HuH-7 (cell line): ENCODE results near the gene SIX5.
"Not testable (repeated sequence)": the region's sequence is repeated elsewhere in the genome, so short reads cannot be mapped to it uniquely, and the experiment has no call there.

Experiments used
- DNase-seq: peaks from one replicate; pipeline ENCODE4 v3.0.0; 2011; ENCODE audit warnings: low spot score

Gene SIX5

DNA sequence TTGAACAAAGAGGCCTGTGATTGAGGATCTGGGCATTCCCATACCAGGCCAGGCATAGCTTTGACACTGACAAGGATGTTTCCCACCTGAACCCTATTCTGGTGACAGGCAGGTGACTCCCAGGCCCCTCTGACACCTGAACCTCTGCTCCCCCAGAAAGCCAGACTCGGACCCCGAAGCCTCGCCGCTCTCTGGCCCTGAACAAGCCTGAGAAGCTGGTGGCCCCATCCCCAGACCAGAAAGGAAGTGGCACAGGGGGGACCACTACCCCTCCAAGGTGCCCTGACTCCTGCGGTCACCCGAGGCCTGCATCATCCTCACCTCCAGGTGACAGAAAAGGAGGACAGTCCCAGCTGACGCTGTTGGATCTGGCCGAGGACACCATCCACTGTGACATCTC is 14.7 kb downstream of the SIX5 start:
- DNase-seq, result no peak

DNA sequence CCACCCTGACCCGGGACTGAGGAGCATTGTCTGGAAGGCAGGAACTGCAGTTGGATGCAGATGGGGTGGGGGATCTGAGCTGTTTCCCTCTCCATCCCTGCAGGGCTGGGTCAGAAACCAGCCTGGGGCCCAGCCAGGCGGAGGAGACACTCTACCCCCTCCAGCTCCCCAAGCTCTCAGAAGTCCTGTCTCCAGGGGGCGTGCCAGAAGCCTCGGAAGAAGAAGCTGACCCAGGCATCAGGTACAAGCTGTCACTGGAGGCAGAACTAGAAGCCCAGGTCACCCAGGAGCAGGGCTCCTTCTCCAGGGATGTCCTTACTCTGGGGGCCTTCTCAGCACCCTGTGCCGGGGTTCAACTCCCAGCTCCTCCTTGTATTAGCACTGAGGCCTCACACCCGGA is 15.5 kb downstream of the SIX5 start:
- no peak for DNase-seq

DNA sequence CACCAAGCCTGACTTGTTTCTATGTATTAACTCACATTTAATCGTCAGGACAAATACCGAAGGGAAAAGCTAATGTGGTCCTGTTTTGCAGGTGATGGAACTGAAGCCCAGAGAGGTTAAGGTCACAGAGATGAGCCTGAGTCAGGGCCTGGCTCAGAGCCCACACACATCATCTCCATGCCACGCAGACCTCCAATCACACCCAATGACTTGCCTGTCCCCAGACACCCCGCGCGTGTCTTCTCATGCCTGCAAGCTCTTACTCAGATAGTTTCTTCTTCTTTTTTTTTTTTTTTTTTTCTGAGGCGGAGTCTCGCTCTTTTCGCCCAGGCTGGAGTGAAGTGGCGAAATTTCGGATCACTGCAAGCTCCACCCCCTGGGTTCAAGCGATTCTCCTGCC is 16.4 kb downstream of the SIX5 start:
- no peak for DNase-seq

DNA sequence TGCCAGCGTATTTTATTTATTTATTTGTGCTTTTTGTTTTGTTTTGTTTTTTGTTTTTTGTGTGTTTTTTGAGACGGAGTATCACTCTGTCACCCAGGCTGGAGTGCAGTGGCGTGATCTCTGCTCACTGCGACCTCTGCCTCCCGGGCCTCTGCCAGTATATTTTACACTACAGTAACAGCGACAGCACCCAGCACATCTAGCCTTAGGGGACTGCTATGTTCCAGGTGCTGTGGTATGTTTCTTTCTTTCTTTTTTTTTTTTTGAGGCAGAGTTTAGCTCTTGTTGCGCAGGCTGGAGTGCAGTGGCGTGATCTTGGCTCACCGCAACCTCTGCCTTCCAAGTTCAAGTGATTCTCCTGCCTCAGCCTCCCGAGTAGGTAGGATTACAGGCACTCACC is 17.6 kb downstream of the SIX5 start:
- not testable (repeated sequence) for DNase-seq

DNA sequence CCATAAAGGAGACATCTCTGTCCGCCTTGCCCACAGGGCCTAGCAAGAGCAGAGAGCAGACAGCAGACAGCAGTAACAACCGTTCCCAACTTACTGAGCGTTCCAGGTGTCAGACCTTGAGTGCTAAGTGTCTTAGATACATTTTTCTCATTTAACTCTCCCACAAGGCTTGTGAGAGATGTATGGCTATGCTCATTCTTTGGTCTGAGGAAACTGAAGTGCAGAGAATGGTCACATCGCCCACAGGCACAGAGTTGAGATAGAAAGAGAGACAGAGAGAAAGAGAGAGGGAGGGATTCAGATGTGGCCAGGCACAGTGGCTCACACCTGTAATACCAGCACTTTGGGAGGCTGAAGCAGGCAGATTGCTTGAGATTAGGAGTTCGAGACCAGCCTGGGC is 21.5 kb downstream of the SIX5 start:
- DNase-seq, result no peak

DNA sequence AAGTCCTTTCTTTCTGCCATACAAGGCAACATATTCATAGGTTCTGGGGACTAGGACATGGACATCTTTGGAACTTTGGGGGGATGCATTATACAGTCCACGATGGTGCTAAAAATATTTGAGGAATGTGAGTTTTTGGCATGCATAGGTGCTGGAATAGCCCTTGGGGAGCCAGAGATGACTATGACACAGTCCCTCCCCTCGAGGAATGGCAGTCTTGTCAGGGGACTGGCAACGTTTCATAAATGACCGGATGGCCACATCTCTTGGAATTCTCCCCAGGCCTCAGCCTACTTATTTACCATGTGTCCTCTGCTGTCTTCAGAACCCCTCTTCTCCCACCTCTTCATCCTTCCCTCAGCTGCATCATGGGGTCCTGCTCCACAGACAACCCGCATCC is 22.2 kb downstream of the SIX5 start:
- no peak for DNase-seq

DNA sequence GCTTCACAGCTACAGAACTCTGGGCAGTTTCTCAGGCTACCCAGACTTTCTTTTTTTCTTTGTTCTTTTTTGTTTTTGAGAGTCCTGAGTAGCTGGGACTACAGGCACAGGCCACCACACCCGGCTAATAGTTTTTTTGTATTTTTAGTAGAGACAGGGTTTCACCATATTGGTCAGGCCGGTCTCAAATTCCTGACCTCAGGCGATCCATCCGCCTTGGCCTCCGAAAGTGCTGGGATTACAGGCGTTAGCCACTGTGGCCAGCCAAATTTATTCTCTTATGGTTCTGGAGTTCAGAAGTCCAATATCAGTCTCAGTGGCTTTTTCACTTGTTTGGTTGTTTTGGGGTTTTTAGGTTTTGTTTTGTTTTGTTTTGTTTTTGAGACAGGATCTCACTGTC is 23.4 kb downstream of the SIX5 start:
- DNase-seq, result no peak

DNA sequence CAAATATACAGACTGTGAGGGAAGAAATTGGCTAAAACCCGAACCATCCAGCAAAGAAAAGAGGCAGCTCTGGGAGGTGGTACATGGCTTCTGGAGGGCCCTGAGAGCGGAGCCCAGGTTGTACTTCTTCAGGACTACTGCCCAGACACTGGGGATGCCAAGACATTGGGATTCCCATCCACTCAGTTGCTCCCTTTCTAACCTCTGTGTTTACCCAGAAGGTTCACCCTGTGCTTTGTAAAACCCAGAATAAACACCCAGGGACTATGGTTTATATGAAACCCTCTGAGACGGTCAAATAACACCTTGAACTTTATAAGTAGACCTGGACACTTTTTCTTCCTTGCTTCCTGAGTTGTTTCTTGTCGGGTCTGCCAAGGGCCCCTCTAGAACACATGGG is 26.1 kb downstream of the SIX5 start:
- DNase-seq, result no peak

DNA sequence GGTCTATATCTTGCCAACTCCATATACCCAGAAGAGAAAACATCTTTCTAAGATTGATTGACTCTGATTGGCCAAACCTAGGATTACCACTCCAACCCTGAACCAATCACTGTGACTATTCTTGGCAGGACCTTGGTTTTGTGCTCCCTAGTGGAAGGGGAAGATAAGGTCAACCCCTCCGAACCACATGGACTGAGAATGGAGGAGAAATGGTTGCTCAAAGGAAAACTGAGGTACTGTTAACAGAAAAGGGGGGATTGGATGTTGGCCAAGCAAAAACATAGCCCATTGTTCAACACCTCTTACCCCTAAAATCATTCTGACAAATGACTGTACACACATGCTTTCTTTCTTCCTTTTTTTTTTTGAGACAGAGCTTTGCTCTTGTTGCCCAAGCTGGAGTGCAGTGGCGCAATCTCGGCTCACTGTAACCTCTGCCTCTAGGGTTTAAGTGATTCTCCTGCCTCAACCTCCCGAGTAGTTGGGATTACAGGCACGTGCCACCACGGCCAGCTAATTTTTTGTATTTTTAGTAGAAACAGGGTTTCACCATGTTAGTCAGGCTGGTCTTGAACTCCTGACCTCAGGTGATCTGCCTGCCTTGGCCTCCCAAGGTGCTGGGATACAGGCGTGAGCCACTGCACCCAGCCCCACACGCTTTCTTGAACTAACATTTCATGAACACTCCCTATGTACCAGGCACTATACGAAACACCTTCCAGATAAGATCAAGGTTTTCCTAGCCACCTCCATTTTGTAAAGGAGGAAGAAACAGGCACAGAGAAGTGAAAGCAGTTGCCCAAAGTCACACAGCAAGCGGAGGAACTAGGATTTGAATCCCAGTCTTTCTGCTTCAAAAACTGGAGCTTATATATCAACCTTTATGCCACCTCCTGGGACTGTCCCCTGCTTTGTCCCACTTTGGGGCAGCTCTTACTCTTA is 29.3 kb downstream of the SIX5 start:
- no peak for DNase-seq

DNA sequence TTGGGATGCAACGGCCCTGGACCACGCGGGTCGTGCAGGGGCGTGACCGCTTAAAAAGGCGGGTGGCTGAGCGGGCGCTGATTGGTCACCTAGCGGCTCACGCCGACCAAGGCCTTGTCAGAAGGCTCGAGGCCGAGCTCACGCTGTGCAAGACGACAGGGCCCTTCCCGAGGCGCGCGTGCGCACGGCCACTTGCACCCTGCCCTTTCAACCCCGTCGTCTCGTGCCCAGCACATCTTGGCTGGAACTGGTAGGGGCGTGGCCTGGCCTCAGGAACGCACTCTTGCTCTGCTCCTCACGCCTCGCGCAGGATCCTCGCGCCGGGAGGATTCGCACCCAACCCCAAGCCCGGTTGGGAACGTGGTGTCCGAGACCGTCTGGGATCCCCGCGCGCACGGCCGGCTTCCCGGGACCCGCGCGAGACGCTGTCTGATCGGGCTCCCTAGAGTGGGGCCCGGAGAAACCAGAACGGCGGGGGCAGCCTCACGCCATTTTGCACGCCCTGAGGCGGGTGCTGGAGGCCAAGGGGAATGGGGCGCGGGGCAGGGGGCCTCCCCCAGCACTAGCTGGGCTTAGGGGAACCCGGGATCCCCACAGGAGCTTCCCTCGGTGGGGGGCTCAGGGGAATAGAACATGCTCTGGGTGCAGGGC is 35.8 kb downstream of the SIX5 start, which contains the start of gene MEIOSIN:
Gene MEIOSIN, plus strand, starts transcription at position 280 of the 651 bp plus-strand sequence. CDS start 1,938 bp downstream, outside the sequence.
- DNase-seq, result no peak

DNA sequence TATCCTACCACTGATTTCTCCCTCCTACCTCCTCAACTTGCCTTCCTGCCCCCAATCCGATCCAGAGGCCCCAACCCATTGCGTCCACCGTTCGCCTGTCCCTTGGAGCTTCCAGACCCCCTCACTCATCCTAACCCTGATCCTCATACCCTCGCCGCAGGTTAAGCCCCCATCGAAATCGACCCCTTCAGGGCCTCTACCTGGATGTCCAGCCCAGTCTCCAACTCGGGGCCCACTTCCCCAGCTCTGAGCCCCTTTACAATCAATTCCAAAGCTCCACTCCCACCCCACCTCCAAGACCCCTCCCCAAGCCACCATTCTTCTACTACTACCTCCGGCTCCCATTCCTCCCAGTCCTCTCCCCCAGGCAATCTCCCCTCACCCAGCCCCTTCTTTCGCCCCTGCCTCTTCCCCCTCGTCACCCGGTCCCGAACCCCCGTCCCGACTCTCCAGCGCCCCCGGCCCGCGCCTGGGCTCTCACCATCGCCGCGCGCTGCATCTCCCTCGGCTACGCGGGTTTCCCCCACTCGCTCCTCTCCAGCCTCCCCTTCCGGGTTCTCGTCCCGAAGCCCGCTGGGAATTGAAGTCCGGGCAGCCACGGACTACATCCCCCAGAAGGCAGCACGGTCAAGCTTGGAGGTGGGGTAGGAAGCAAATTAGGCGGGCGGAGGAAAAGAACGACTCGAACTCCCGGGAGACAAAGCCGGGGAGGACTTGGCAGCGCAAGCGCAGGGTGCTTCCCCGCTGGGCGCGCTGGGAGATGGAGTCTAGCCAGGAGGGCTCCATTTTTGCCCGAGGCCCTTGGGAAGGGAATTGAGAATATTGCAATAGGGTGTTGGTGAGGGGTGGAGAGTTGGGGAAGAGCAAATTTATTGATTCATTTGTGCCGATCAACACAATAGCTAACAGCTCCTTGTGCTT is 38.4 kb downstream of the SIX5 start, which contains the start of gene FBXO46:
Gene FBXO46, minus strand, starts transcription at position 529 of the 921 bp plus-strand sequence. CDS start 17,401 bp downstream, outside the sequence.
- peak; percentile 95 for DNase-seq

DNA sequence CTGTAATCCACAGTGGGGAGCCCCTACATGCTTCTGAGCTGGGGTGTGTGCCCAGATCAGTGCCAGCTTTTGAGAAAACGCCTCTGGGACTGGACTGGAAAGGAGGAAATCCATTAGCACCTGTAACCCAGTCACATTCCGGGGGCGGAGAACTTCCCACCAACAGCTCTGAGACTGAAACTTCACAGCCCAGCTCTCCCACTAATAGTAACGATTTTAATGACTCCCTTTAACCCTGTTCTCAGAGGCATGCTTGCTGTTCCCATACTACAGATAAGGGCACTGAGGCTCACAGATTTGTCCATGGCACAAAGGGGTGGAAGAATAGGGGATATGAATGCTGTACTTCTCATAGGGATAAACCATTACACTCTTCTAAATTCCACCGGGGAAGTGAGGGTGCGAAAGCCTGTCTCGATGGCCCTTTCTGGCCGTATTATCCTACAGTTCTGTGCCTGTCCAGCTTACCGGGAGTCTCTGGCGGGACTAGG is 39.2 kb downstream of the SIX5 start:
- no peak for DNase-seq

DNA sequence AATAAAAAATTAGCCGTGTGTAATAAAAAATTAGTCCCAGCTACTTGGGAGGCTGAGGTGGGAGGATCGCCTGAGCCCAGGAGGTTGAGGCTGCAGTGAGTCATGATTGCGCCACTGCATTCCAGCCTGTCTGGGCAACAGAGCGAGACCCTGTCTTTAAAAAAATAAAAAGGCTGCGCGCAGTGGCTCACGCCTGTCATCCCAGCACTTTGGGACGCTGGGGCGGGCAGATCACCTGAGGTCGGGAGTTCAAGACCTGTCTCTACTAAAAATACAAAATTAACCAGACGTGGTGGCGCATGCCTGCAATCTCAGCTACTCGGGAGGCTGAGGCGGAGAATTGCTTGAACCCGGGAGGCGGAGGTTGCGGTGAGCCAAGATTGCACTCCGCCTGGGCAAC is 40.4 kb downstream of the SIX5 start:
- not testable (repeated sequence) for DNase-seq

DNA sequence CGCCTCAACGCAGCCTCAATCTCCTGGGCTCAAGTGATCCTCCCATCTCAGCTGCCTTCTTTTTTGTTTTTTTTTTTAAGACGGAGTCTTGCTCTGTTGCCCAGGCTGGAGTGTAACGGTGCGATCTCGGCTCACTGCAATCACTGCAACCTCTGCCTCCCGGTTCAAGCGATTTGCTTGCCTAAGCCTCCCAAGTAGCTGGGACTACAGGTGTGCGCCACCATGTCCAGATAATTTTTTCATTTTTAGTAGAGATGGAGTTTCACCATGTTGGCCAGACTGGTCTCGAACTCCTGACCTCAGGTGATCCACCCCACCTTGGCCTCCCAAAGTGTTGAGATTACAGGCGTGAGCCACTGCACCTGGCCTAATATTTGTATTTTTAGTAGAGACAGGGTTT is 49.0 kb downstream of the SIX5 start:
- not testable (repeated sequence) for DNase-seq

DNA sequence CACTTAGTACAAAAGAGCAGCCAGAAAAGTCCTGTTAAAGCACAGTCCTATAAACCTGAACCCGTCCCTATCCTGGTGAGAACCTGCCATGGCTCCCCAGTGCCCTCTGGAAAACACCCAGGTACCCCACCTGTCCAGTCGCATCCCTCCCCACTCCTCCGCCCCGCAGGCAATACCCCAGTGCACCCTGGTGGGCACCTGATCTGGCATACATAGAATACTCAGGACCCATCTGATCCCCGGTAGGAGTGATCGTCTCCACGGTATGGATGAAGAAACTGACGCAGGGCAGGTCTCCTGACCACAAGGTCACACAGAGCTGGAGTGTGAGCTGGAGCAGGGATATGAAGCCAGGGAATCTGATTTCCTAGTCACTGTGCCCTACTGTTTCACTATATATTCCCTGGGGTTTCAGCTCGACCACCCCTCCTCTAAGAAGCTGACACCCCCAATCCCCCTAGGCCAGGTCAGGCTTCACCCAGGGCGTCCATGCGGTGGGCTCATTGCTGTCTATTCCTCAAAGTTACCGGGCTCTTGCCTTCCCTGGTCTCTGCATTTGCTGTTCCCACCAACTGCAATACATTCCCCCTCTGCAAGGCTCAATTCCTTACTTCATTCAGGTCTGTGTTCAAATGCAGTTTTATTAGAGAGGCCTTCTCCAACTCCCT is 50.9 kb downstream of the SIX5 start:
- DNase-seq, result no peak

DNA sequence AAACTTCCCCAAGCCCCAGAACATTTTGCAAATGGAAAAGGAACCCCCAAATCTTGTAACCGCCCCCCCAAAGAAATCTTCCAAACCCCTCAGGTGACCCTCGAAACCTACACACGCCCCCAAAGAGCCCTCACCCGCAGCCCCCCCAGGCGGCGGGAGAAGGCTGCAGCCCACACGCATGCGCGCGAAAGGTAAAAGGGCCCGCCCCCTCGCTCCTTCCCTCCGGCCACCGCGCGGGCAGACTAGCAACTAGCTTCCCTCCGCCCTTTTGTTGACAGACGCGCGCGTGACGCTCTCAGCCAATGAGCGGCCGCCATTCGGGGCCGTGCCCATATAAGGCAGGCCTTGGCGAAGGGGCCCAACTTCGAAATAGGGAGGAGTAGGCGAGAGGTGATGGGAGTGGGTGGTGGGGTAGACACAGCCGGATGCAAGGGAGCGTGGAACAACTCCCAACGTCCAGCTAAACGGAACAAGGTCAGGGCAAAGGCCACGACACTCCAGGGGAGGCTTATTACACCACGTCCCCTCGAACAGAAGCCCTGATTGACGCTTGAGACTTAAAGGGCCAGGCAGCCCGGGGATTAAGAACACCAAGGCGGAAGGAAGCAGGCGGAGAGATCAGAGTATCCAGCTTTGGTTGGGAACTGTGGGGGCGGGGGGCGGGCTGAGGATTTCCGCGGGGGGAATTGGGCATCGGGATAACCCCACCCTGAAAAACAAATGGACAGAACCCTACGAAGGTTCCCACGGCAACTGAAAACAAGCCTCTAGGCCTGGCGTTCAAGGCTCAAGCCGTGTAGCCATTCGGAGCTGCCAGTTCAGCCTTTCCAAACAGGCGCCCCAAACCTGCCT is 51.7 kb downstream of the SIX5 start:
- peak; percentile 96 for DNase-seq

DNA sequence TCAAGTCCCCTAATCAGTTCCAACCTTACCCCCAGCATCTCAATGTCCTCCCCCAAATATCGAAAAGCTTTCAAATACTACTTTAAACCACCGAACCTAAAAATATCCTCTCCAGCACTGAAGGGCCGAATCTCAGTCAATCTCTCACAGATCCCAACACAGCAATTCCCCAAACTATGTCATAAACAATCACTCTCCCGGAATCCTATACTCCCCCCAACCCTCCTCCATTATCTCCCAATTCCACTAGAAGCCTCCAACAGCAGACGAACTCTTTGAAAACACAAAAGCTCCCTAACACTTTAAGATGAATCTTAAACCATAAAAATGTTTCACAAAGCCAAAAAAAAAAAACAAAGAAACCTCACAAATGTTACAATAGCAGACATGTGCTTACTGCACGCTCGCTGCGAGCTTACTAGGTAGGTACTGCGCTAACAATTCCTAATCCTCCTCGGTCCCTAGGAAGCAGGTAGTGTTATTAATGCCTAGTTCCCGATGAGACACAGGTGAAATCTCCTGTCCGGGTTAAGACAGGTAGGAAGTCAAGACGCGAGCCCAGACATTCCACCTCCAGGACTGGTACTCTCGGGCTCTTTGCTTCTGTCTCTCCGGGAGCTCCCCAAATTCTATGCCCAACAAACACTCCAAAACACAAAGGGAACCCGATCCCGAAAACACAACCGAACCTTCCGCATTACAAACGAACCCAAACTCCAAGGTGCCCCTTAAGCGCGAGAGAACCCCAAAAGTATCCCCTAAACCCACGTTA is 52.5 kb downstream of the SIX5 start:
- DNase-seq, result peak; percentile 29

DNA sequence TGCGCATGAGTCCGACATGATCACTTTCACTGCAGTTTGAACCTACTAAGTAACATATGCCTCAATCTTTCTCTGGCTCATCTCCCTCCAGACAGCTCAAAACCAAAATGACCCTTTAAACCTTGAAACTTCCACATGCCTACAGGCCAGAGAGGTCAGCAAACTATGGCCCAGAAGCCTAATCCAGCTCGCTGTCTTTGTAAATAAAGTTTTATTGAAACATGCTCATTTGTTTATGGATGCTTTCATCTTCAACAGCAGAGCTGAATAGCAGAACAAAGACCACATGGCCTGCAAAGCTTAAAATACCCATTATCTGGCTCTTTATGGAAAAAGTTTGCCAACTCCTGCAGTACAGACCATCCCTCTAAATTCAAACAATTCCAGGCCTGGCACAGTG is 53.9 kb downstream of the SIX5 start:
- DNase-seq, result no peak
